DMS114 treated with DMSO at 0.1 percent for 48 hours (cell line): ENCODE data around the gene RAD51C.
"Not testable (repeated sequence)": the region's sequence is repeated elsewhere in the genome, so short reads cannot be mapped to it uniquely, and the experiment has no call there.

Experiments
- DNase-seq: peaks from one replicate; lab custom pipeline; 2025; ENCODE audit not compliant: unreplicated experiment; lab: John Stamatoyannopoulos, UW

Gene RAD51C

GRCh38 chr17:58734040-58734439 is 41.6 kb downstream of the RAD51C start:
- DNase-seq: no peak

GRCh38 chr17:58734811-58735210 is 42.4 kb downstream of the RAD51C start:
- DNase-seq: no peak

DNA sequence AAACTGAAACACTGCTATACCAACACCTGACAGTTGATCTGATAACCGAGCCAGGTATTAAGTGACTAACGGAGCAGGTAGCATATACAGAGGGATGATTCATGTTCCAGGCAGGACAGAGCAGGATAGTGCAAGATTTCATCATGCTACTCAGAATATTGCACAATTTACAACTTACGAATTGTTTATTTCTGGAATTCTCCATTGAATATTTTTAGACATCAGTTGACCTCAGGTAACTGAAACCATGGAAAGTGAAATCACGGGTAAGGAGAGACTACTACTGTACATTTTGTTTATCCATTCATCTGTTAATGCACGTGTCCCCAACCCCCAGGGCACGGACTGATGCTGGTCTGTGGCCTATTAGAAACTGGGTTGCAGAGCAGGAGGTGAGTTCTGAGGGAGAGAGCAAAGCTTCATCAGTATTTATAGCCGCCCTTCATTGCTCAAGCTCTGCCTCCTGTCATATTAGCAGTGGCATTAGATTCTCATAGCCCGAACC is 48.8 kb downstream of the RAD51C start:
- DNase-seq: no peak

GRCh38 chr17:58747674-58748073 is 55.3 kb downstream of the RAD51C start:
- DNase-seq: no peak

- DNase-seq: not testable (repeated sequence)
Measured at GRCh38 chr17:58749627-58750026, 57.2 kb downstream of the RAD51C start.

- no peak for DNase-seq
Measured at GRCh38 chr17:58753026-58753425, 60.6 kb downstream of the RAD51C start.

DNA sequence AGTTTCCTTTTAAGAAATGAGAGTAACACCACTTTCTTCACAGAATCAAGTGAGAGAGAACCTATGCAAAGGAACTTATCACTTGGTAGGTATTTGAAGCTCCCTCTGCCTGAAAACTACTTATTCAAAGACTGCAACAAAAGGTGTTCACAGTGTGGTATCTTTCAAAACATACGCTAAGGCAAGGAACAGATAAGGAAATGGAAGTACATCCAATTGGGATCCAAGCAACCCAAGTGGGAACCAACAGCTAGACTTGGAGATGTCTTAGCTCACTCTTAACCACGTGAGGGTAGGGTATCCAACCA is 62.8 kb downstream of the RAD51C start:
- no peak for DNase-seq

DNA sequence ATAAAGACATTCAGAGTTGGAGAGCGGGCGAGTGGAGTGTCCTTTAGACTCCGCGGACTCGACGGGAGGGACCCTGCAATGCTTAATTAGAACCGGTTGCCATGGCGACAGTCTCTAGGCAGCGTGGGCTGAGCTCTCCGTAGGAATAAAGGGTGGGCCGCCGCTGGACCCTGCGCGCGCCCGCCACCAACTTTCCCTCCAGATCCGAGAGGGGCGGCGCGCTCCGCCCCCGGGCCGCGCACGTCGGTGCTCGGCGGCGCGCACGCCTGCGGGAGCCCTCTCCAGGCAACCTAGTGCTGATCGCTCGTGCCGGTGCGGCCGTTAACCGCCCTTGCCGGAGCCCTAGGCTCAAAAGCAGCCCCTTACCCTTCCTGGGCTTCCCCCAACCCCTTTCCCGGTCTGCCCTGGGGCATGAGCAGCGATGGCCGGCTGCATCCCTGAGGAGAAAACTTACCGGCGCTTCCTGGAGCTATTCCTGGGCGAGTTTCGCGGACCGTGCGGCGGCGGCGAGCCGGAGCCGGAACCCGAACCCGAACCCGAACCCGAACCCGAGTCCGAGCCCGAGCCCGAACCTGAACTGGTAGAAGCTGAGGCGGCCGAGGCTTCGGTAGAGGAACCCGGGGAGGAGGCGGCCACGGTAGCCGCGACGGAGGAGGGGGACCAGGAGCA is 63.3 kb downstream of the RAD51C start, which contains the start of gene PPM1E:
PPM1E (plus strand) TSS at position 278 of the 669 bp plus-strand sequence.
- DNase-seq: peak; percentile 73

- DNase-seq: peak; percentile 16
Measured at GRCh38 chr17:58756246-58757161, 64.1 kb downstream of the RAD51C start.

DNA sequence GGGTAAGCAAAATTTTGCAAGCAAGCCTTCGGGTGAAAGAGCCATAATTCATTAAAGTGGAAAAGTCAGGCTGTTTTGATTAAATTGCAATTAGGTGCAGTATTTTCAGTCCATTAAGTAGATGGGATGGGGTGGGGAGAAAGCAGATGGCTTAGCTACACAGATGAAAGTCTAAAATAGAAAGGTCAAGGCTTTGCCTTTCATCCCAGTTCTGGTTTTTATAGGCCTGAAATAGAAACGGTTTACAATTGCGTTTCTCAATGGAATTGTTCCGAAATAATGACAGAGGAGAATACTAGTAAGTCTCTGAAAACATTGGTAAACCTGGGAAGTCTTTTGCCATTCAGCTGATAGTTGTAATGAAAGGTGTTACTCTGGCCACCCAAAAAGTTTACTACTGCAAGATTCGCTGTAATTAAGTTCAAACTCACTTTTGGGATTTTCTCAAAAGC is 64.8 kb downstream of the RAD51C start:
- no peak for DNase-seq

DNA sequence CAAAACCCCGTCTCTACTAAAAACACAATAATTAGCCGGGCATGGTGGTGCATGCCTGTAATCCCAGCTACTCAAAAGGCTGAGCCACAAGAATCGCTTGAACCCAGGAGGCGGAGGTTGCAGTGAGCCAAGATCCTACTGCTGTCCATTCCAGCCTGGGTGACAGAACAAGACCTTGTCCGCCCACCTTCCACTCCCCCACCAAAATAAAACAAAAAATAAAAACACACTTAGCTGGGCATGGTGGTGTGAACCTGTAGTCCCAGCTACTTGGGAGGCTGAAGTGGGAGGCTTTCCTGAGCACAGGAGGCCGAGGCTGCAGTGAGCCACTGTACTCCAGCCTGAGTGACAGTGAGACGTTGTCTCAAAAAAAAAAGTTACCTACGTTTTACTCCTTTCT is 66.5 kb downstream of the RAD51C start:
- DNase-seq: no peak

DNA sequence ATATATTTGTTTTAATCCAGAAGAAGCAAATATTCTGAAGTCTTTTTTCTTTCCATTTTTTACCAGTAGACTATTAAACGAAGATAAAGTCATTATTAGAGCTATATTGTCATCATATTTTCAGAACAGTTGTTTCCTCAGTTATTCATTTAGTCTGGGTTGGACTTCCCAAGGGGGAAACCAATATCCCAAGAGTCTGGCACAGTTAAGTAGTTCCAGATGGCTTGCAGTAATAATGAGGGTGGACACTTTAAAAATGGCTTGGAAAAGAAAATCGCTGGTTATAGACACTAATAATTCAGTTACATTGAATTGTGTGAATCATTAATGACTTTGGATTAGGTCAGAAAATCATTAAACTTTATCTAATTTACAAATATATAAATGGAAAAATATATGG is 67.1 kb downstream of the RAD51C start:
- no peak for DNase-seq

- DNase-seq: no peak
Measured at GRCh38 chr17:58760248-58760647, 67.8 kb downstream of the RAD51C start.

DNA sequence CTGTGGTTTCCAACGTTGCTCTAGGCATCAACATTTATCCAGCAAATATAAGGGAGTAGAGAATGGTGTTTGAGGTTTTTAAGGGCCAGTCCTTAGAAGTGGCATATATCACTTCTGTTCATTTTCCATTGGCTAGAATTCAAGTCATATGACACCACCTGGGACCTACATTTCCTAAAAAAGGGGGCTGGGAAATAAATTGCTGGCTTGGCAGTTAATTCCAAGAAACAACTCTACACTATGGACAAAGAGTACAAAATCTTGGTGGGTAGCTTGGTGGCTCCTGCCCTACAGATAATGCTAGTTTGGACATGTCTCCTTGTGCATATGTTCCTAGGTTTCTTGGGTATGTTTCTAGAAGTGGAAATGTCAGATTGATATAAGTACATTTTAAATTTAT is 70.9 kb downstream of the RAD51C start:
- DNase-seq: no peak

- DNase-seq: no peak
Measured at GRCh38 chr17:58764373-58764772, 72.0 kb downstream of the RAD51C start.

DNA sequence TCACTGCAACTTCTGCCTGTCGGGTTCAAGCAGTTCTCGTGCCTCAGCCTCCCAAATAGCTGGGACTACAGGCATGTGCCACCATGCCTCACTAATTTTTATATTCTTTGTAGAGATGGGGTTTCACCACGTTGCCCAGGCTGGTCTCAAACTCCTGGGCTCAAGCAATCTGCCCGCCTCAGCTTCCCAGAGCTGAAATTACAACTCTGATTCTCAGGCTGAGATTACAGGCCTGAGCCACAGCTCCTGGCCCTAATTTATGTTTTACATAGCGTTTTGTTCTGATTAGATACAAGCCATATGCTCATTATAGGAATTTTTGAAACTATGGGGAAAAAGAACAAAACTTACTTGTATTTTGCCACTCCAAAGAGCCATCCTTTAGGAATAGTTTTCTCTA is 86.1 kb downstream of the RAD51C start:
- DNase-seq: not testable (repeated sequence)

DNA sequence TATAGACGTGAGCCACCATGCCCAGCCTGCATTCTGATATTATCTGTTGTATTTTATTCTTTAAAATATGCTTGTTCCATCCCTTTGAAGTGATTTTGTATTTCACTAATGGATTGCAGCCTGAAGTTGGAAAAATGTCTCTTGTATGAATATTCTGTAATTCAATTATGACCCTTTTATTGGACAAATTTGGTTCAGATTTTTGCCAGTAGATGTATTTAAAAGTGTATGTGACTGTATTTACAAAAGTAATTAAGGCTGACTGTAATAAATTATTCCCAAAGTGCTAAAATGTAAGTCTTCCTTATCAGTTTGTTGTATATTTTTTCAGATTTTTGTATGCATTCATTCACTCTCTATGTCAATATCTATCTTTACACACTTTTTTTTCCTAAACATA is 87.0 kb downstream of the RAD51C start:
- DNase-seq: no peak

- DNase-seq: no peak
Measured at GRCh38 chr17:58783380-58783779, 91.0 kb downstream of the RAD51C start.

- DNase-seq: no peak
Measured at GRCh38 chr17:58785097-58785496, 92.7 kb downstream of the RAD51C start.
